ENCODE results near the gene CCDC32.
"Not testable (repeated sequence)": the region's sequence is repeated elsewhere in the genome, so short reads cannot be mapped to it uniquely, and the experiment has no call there.

The CCDC32 gene

GRCh38 chr15:40564591-40565332 is at the start of gene CCDC32:
CCDC32 (minus strand) TSS chr15:40565042; CDS start chr15:40563015, 2,027 bp downstream.
- DNase-seq = peak; percentile 98

- no peak for DNase-seq
Observed at GRCh38 chr15:40613080-40613479, 48.2 kb upstream of the CCDC32 start.

- DNase-seq = no peak
Observed at GRCh38 chr15:40603935-40604334, 39.1 kb upstream of the CCDC32 start.

- no peak for DNase-seq
Observed at GRCh38 chr15:40600956-40601355, 36.1 kb upstream of the CCDC32 start.

- DNase-seq = no peak
Observed at GRCh38 chr15:40598672-40599071, 33.8 kb upstream of the CCDC32 start.

GRCh38 chr15:40598126-40598525 is 33.3 kb upstream of the CCDC32 start:
- DNase-seq = no peak

- no peak for DNase-seq
Observed at GRCh38 chr15:40597024-40597423, 32.2 kb upstream of the CCDC32 start.

GRCh38 chr15:40595773-40596172 is 30.9 kb upstream of the CCDC32 start:
- DNase-seq = no peak

GRCh38 chr15:40595219-40595618 is 30.4 kb upstream of the CCDC32 start:
- DNase-seq = no peak

- no peak for DNase-seq
Observed at GRCh38 chr15:40594429-40594836, 29.6 kb upstream of the CCDC32 start.

- peak; percentile 77 for DNase-seq
Observed at GRCh38 chr15:40593588-40594428, 29.0 kb upstream of the CCDC32 start, which contains the start of gene KNL1. KNL1 (plus strand) TSS chr15:40594249; CDS start chr15:40602932, 8,683 bp downstream.

GRCh38 chr15:40593165-40593564 is 28.3 kb upstream of the CCDC32 start:
- DNase-seq = no peak

GRCh38 chr15:40591389-40591788 is 26.5 kb upstream of the CCDC32 start:
- no peak for DNase-seq

GRCh38 chr15:40590667-40591050 is 25.8 kb upstream of the CCDC32 start:
- DNase-seq = no peak

GRCh38 chr15:40584191-40584590 is 19.3 kb upstream of the CCDC32 start:
- no peak for DNase-seq

- DNase-seq = no peak
Observed at GRCh38 chr15:40582726-40583246, 17.9 kb upstream of the CCDC32 start.

GRCh38 chr15:40581796-40582195 is 17.0 kb upstream of the CCDC32 start:
- not testable (repeated sequence) for DNase-seq

- no peak for DNase-seq
Observed at GRCh38 chr15:40578892-40579291, 14.1 kb upstream of the CCDC32 start.

GRCh38 chr15:40576914-40577313 is 12.1 kb upstream of the CCDC32 start:
- DNase-seq = not testable (repeated sequence)

- DNase-seq = no peak
Observed at GRCh38 chr15:40575113-40575512, 10.3 kb upstream of the CCDC32 start.

GRCh38 chr15:40569129-40569953 is 4.5 kb upstream of the CCDC32 start, which contains the start of gene RPUSD2:
RPUSD2 (plus strand) TSS chr15:40569299; CDS start chr15:40569338, 39 bp downstream.
- DNase-seq = peak; percentile 52

- DNase-seq = no peak
Observed at GRCh38 chr15:40567111-40567510, 2.3 kb upstream of the CCDC32 start.

All from NCI-H1048 (cell line).